Astrocyte (in vitro differentiated cells and primary cell): ENCODE measurements around the gene HHIP. TPM values are rescaled to one million over a fixed set of nuclear protein-coding genes. Genes with fewer than 3 reads are reported as not detected.

Experiments used
- DNase-seq: peaks from one replicate; pipeline ENCODE4 v3.0.0-alpha.2; 2010; ENCODE audit warnings: low read depth
- FAIRE-seq: peaks from 2 replicates; lab custom pipeline; 2011; peaks lifted over from hg19 to GRCh38; lab: Jason Lieb, UNC
- H2AFZ ChIP-seq: 2 replicates; pipeline ENCODE4 v1.6.0; 2012; ENCODE audit warnings: low read depth, low read length, inconsistent platforms
- H3K27ac ChIP-seq: 2 replicates; pipeline ENCODE4 v1.5.1; 2011; ENCODE audit warnings: low read depth, low read length, inconsistent platforms
- H3K27me3 ChIP-seq: 2 replicates; pipeline ENCODE4 v1.6.0; 2011; ENCODE audit warnings: low read length, inconsistent platforms; ENCODE audit not compliant: insufficient read depth
- H3K36me3 ChIP-seq: 2 replicates; pipeline ENCODE4 v1.5.1; 2011; ENCODE audit warnings: low read length, inconsistent platforms; ENCODE audit not compliant: insufficient read depth
- H3K4me1 ChIP-seq: 2 replicates; pipeline ENCODE4 v1.5.1; 2011; ENCODE audit warnings: low read length, inconsistent platforms; ENCODE audit not compliant: insufficient read depth
- H3K4me2 ChIP-seq: 2 replicates; pipeline ENCODE4 v1.6.0; 2012; ENCODE audit warnings: low read length, inconsistent platforms
- H3K4me3 ChIP-seq: 2 replicates; pipeline ENCODE4 v1.5.1; 2011; ENCODE audit warnings: low read depth, mild to moderate bottlenecking, low read length, inconsistent platforms; ENCODE audit not compliant: insufficient read depth
- H3K79me2 ChIP-seq: 2 replicates; pipeline ENCODE4 v1.6.0; 2012; ENCODE audit warnings: mild to moderate bottlenecking, low read length, inconsistent platforms; ENCODE audit not compliant: insufficient read depth
- H3K9ac ChIP-seq: 2 replicates; pipeline ENCODE4 v1.6.0; 2012; ENCODE audit warnings: mild to moderate bottlenecking, low read length, inconsistent platforms
- H3K9me3 ChIP-seq: 2 replicates; pipeline ENCODE4 v1.5.1; 2012; ENCODE audit warnings: low read depth, mild to moderate bottlenecking, low read length, inconsistent platforms; ENCODE audit not compliant: insufficient read depth
- H4K20me1 ChIP-seq: 2 replicates; pipeline ENCODE4 v1.6.0; 2012; ENCODE audit warnings: low read length, inconsistent platforms; ENCODE audit not compliant: insufficient read depth
- H3K27ac Mint-ChIP-seq: one replicate; pipeline ENCODE4 v1.8.0; 2021; ENCODE audit warnings: mild to moderate bottlenecking, mixed read lengths; ENCODE audit not compliant: unreplicated experiment
- H3K27me3 Mint-ChIP-seq: one replicate; pipeline ENCODE4 v1.8.0; 2021; ENCODE audit warnings: low read depth, mixed read lengths; ENCODE audit not compliant: unreplicated experiment
- H3K36me3 Mint-ChIP-seq: one replicate; pipeline ENCODE4 v1.8.0; 2021; ENCODE audit warnings: low read depth, mixed read lengths; ENCODE audit not compliant: unreplicated experiment
- H3K4me1 Mint-ChIP-seq: one replicate; pipeline ENCODE4 v1.8.0; 2021; ENCODE audit warnings: low read depth, mixed read lengths; ENCODE audit not compliant: unreplicated experiment
- H3K4me3 Mint-ChIP-seq: one replicate; pipeline ENCODE4 v1.8.0; 2021; ENCODE audit warnings: mild to moderate bottlenecking, moderate library complexity, mixed read lengths; ENCODE audit not compliant: unreplicated experiment
- H3K9me3 Mint-ChIP-seq: one replicate; pipeline ENCODE4 v1.8.0; 2021; ENCODE audit warnings: mild to moderate bottlenecking, mixed read lengths; ENCODE audit not compliant: unreplicated experiment
- CTCF ChIP-seq: IDR thresholded peaks from 2 replicates; pipeline ENCODE4 v1.5.1; 2011; ENCODE audit warnings: low read depth, mild to moderate bottlenecking, inconsistent platforms, low read length, moderate library complexity; ENCODE audit not compliant: insufficient read depth
- EZH2 ChIP-seq: IDR thresholded peaks from 2 replicates; pipeline ENCODE4 v1.6.1; 2012; ENCODE audit warnings: mild to moderate bottlenecking, low read length, inconsistent platforms; ENCODE audit not compliant: insufficient read depth
- total RNA-seq: library from RNA; stranded (reverse); gene quantifications from 2 replicates; pipeline ENCODE4 v1.2.1, GENCODE V29; 2021

HHIP gene
- total RNA-seq, 1 donor from 2014 or later = 4.0 TPM

GRCh38 chr4:144709793-144710525, 64.0 kb downstream of the HHIP start:
- TF ChIP-seq EZH2 (no peak), CTCF (no peak)
- Histone ChIP-seq H3K4me2 (peak overlapping the region; percentile 63), H3K4me1 (peaks cover 38% of the 10 kb centered on the region), H3K9me3 (no peaks in the 10 kb centered on the region), H3K27me3 (no peaks in the 10 kb centered on the region), H3K79me2 (no peaks in the 10 kb centered on the region), H3K36me3 (peaks cover 27% of the 10 kb centered on the region), H3K4me3 (no peak overlapping the region), H3K9ac (peak overlapping the region; percentile 73), H2AFZ (no peak overlapping the region), H4K20me1 (no peaks in the 10 kb centered on the region), H3K27ac (peak overlapping the region; percentile 93)
- peak; percentile 83 for FAIRE-seq
- Mint-ChIP-seq H3K27me3 (no peaks in the 10 kb centered on the region), H3K27ac (peak overlapping the region; percentile 80), H3K9me3 (no peaks in the 10 kb centered on the region), H3K4me1 (peaks cover 35% of the 10 kb centered on the region), H3K4me3 (no peak overlapping the region), H3K36me3 (no peaks in the 10 kb centered on the region)
- peak; percentile 86 for DNase-seq

- peak overlapping the region; percentile 35 for H3K9ac ChIP-seq
- no peak overlapping the region for H3K27ac Mint-ChIP-seq
- H3K4me2 ChIP-seq = peak overlapping the region; percentile 63
- peaks cover 33% of the 10 kb centered on the region for H3K36me3 ChIP-seq
- H4K20me1 ChIP-seq = no peaks in the 10 kb centered on the region
- no peaks in the 10 kb centered on the region for H3K36me3 Mint-ChIP-seq
- H3K4me3 Mint-ChIP-seq = no peak overlapping the region
- H3K79me2 ChIP-seq = no peaks in the 10 kb centered on the region
- no peaks in the 10 kb centered on the region for H3K27me3 Mint-ChIP-seq
- peaks cover 35% of the 10 kb centered on the region for H3K4me1 Mint-ChIP-seq
- no peak overlapping the region for H2AFZ ChIP-seq
- H3K27me3 ChIP-seq = no peaks in the 10 kb centered on the region
- FAIRE-seq (no peak), DNase-seq (no peak)
- H3K9me3 ChIP-seq = no peaks in the 10 kb centered on the region
- H3K27ac ChIP-seq = peak overlapping the region; percentile 93
- TF ChIP-seq CTCF (no peak), EZH2 (no peak)
- H3K4me1 ChIP-seq = peaks cover 38% of the 10 kb centered on the region
- H3K4me3 ChIP-seq = no peak overlapping the region
- no peaks in the 10 kb centered on the region for H3K9me3 Mint-ChIP-seq
These were observed 64.6 kb downstream of the HHIP start for GRCh38 chr4:144710526-144710912.

- H3K27me3 ChIP-seq = no peaks in the 10 kb centered on the region
- H3K9ac ChIP-seq = no peak overlapping the region
- no peak overlapping the region for H3K4me3 ChIP-seq
- no peaks in the 10 kb centered on the region for H3K79me2 ChIP-seq
- Mint-ChIP-seq H3K27me3 (no peaks in the 10 kb centered on the region), H3K36me3 (no peaks in the 10 kb centered on the region), H3K4me3 (no peak overlapping the region), H3K4me1 (peaks cover 24% of the 10 kb centered on the region), H3K27ac (no peak overlapping the region), H3K9me3 (no peaks in the 10 kb centered on the region)
- peaks cover 33% of the 10 kb centered on the region for H3K36me3 ChIP-seq
- H2AFZ ChIP-seq = no peak overlapping the region
- no peak overlapping the region for H3K4me2 ChIP-seq
- H4K20me1 ChIP-seq = no peaks in the 10 kb centered on the region
- FAIRE-seq (no peak), DNase-seq (no peak)
- peak overlapping the region; percentile 63 for H3K27ac ChIP-seq
- peaks cover 38% of the 10 kb centered on the region for H3K4me1 ChIP-seq
- no peaks in the 10 kb centered on the region for H3K9me3 ChIP-seq
- TF ChIP-seq EZH2 (no peak), CTCF (no peak)
These were observed 65.9 kb downstream of the HHIP start for GRCh38 chr4:144711700-144712456.
